GM19193 (cell line): ENCODE results near the gene LCLAT1.

Experiments used
- POLR2A ChIP-seq: IDR thresholded peaks from 4 replicates; pipeline ENCODE4 v1.6.1; 2011; ENCODE audit not compliant: insufficient read depth, insufficient read length; ENCODE audit errors: extremely low read depth

LCLAT1 gene

GRCh38 chr2:30661173-30662107, 214.4 kb downstream of the LCLAT1 start:
- TF ChIP-seq POLR2A = no peak

- no peak for TF ChIP-seq POLR2A
Measured at GRCh38 chr2:30662268-30663131, 215.5 kb downstream of the LCLAT1 start.

- TF ChIP-seq POLR2A = no peak
Measured at GRCh38 chr2:30663321-30663720, 216.3 kb downstream of the LCLAT1 start.

- TF ChIP-seq POLR2A = no peak
Measured at GRCh38 chr2:30663806-30664205, 216.8 kb downstream of the LCLAT1 start.

GRCh38 chr2:30664761-30665358, 217.8 kb downstream of the LCLAT1 start:
- TF ChIP-seq POLR2A = no peak

GRCh38 chr2:30665761-30666265, 218.8 kb downstream of the LCLAT1 start:
- TF ChIP-seq POLR2A = no peak

- no peak for TF ChIP-seq POLR2A
Measured at GRCh38 chr2:30666266-30666874, 219.3 kb downstream of the LCLAT1 start.

GRCh38 chr2:30670453-30670852, 223.4 kb downstream of the LCLAT1 start:
- TF ChIP-seq POLR2A = no peak

GRCh38 chr2:30673127-30673526, 226.1 kb downstream of the LCLAT1 start:
- no peak for TF ChIP-seq POLR2A

- TF ChIP-seq POLR2A = no peak
Measured at GRCh38 chr2:30675758-30676157, 228.7 kb downstream of the LCLAT1 start.

GRCh38 chr2:30677231-30677630, 230.2 kb downstream of the LCLAT1 start:
- no peak for TF ChIP-seq POLR2A

- TF ChIP-seq POLR2A = no peak
Measured at GRCh38 chr2:30677861-30678385, 230.9 kb downstream of the LCLAT1 start.

- no peak for TF ChIP-seq POLR2A
Measured at GRCh38 chr2:30678410-30679137, 231.5 kb downstream of the LCLAT1 start.

GRCh38 chr2:30679426-30680088, 232.5 kb downstream of the LCLAT1 start:
- no peak for TF ChIP-seq POLR2A

GRCh38 chr2:30680121-30680520, 233.1 kb downstream of the LCLAT1 start:
- TF ChIP-seq POLR2A = no peak
